ENCODE measurements around the gene FARP2.
"Not testable (repeated sequence)": the region's sequence is repeated elsewhere in the genome, so short reads cannot be mapped to it uniquely, and the experiment has no call there.

Gene FARP2

DNA sequence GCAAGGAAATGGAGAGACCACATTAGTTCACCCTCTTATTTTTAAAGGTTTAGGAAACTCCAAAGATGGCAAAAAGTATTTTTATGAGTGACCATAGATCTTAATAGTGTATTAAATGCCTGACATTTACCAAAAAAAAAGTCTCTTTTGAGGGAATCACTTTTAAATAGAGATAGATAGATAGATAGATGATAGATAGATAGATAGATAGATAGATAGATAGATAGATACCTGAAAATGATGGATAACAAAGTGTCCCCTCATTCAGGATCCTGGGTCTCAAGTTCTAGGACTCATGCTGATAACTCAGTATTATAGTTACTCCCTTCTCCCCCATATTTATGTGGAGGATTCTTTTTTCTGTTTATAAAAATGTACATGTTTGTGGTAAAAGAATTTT is 52.8 kb downstream of the FARP2 start:
- DNase-seq: no peak

DNA sequence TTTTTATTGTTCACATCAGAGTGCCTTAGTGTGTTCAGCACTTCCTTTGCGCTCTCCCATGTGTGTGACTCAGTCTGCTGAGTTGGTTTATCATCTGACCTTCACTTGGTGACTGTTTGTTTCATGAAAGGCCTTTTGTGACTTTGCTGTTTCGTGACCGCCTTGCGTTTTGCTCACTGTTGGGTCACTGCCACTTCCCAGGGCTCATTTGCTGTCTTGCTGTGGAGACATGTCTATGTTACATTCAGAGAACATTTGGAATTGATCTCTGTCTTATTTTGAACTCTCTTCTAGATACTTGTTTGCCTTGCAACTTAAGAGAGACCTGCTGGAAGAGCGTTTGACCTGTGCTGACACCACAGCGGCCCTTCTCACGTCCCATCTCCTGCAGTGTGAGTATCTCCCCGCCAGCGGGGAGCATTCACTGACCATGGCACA is 54.7 kb downstream of the FARP2 start:
- DNase-seq: peak in 47 of 56 donors; percentile 7 to 87 (median 62)

DNA sequence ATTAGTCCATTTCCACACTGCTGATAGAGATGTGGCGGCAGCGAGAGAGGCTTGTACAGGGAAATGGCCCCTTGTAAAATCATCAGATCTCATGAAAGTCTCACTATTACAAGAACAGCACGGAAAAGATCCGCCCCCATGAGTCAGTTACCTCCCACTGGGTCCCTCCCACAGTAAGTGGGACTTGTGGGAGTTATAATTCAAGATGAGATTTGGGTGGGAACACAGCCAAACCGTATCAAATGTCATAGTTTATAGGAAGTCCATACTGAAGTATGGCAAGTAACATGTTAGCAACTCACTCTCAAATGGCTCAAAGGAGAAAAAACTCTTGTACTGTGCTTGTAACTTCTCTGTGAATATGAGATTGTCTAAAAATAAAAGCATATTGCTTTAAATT is 56.1 kb downstream of the FARP2 start:
- DNase-seq: peak in 1 of 56 donors; percentile 7

DNA sequence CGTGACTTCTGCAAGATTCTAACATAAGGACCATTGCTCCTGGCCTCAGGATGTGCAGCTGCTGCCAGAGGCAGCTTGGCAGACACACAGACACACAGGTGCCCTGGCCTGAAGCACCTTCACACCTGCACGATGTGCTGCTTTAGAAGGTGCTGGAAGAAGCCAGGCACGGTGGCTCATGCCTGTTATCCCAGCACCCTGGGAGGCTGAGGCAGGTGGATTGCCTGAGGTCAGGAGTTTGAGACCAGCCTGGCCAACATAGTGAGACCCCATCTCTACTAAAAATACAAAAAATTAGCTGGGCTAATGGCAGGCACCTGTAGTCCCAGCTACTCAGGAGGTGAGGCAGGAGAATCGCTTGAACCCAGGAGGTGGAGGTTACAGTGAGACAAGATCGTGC is 57.4 kb downstream of the FARP2 start:
- not testable (repeated sequence) for DNase-seq

DNA sequence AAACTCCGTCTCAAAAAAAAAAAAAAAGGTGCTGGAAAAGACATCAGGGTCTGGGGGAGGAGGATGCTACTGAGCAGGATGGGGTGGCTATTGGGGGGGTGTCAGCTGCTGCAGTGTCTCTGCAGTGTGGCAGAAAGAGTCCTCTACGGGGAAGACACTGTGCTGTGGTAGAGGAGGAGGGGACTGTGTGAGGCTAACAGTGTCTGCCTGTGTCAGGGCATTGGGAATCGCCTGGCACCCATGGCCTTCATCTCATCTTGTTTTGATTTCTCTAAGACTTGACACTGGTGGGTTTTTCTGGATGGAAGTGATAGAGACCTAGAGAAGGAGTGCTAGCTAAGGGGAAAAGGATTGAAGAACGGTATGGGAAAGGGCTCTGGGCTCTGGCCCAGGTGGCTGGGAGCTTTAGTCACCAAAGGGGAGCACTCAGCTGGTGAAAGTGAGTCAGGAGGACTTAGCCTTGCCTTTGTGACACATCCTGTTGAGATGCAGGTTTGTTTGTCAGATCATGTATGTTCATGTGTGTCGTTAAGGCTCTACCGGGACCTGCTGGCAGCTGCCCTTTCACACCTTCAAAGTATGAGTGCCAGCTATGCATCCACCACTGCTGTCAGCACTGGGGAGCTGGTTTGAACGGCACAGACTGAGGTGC is 58.0 kb downstream of the FARP2 start:
- peak in 4 of 56 donors; percentile 5 to 23 (median 14) for DNase-seq

DNA sequence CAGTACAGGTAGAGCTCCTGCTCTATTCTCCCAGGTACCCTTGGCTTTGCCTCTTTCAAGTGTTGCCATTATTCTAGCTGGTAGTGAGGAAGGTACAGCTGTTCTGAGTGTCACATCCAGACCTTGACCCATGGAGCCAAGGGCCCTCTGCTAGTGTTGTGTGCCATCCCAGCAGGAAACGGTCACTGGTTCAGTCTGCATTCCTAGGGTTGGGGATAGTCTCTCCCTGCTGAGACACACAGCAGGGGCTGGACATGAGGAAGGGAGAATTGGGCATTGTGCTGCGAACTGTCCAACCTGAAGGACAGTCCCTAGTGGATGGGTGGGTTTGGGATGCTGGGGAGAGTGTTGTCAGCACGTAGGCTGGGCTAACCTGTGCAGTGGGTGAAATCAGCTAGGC is 59.1 kb downstream of the FARP2 start:
- DNase-seq: no peak

DNA sequence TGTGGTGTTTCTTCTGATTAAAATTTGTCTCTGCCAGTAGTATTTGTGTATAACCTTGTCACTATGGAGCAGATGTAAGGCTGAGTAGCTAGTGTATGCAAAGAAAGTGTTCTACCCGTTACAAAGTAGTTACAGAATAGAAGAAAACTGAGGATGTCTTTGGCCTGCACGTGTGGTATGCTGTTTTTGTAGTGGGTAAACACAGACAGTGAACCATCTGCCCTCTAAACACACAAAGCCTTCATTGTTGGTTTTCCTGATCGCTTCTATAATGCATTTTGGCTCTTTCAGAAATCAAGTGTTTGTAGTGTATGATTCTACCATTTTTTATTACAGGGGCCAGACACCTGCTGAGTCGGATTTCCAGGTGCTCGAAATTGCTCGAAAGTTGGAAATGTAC is 61.5 kb downstream of the FARP2 start:
- no peak for DNase-seq

DNA sequence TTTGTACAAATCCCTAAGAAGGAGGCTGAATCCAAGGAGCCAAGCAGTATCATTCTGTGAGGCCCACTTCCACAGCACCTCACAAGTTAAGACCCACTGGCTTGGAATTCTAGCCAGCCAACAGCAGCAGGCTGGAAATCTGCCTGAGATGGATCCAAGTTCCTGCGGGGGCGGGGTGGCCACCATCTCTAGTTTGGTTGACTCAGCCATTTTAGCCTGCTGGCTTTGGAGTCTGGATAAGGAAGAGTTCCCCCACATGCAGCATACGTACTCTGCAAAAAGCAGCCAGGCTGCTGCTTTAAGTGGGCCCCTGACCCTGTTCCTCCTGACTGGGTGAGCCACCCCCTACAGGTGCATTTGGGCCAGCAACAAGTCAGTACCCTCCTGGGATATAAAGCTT is 65.2 kb downstream of the FARP2 start:
- no peak for DNase-seq

DNA sequence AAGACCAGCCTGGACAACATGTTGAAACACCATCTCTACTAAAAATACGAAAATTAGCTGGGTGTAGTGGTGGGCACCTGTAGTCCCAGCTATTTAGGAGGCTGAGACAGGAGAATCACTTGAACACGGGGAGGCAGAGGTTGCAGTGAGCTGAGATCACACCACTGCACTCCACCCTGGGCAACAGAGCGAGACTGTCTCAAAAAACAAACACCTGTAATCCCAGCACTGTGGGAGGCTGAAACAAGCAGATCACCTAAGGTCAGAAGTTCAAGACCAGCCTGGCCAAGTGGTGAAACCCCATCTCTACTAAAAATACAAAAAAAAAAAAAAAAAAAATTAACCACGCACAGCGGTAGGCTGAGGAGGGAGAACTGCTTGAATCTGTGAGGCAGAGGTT is 65.9 kb downstream of the FARP2 start:
- not testable (repeated sequence) for DNase-seq

DNA sequence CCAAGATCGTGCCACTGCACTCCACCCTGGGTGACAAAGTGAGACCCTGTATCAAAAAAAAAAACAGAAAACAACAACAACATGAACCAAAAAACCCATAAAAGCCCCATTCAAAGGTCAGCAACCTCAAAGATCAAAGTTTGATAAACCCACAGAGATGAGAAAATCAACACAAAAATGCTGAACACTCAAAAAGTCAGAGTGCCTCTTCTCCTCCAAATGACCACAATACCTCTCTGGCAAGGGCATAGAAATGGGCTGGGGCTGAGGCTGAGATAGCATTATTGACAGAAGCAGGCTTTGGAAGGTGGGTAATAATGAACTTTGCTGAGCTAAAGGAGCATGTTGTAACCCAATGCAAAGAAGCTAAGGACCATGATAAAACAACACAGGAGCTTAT is 66.3 kb downstream of the FARP2 start:
- DNase-seq: no peak

DNA sequence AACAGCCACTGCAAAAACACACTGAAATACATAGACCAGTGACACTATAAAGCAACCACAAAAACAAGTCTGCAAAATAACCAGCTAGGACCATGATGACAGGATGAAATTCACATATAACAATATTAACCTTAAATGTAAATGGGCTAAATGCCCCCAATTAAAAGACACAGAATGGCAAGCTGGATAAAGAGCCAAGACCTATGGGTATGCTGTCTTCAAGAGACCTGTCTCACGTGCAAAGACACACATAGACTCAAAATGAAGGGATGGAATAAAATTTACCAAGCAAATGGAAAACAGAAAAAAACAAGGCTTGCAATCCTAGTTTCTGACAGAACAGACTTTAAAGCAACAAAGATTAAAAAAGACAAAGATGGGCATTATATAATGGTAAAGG is 67.4 kb downstream of the FARP2 start:
- not testable (repeated sequence) for DNase-seq

DNA sequence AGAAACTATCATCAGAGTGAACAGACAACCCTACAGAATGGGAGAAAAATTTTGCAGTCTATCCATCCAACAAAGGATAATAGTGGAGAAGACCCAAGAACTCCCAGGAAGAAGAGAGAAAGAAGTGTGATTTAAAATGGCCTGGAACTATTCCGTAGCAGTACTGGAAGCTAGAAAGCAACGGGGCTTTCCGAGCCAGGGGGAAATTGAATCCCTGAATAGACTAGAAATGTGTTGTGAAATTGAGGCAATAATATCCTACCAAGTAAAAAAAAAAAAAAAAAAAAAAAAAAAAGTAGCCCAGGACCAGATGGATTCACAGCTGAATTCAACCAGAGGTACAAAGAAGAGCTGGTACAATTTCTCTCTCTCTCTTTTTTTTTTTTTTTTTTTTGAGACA is 69.3 kb downstream of the FARP2 start:
- DNase-seq: no peak

DNA sequence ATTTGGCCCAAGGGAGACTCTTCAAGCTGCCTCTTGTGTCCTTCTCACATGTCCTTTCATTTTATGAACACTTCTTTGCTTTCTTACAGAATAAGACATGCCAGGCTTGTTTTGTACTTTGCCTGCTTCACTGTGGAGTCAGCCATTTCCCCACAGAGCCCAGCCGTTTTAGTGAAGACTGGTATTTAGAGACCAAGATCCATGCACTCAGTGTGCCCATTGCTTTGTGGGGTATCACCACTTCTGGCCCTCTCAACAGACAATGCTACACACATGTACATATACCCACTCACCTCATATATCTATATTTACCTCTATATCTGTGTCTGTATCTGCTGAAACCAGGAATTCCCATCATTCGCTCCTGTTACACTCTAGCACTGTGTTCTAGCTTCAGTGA is 74.1 kb downstream of the FARP2 start:
- no peak for DNase-seq

DNA sequence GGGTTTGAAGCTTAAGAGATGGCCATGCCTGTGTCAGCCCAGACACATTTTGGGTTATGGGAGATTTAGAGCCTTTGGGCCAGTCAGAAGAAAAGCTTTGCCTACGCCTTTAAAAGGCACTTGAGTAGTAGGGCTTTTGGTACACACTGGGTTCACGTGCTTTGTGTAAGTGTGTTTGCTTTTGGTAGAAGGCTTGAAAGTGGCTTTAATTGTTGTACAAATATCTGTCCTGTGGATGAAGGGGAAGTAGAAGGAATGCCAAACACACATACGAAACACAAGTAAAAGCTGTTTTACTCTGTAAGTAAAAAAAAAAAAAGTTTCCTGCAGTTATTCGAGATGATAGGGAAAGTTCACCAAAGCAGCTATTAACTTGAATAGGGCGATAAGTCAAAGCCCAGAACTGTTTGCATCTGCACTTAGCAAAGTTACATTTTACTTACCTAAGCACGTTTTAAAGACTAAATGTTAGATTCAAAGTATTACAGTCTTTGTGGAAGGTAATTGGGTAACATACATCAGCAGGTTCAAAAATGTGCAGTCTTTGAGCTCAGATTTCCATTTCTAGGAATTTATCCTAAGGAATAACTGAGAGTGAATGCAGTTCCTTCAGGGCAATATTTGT is 76.9 kb downstream of the FARP2 start:
- no peak for DNase-seq

DNA sequence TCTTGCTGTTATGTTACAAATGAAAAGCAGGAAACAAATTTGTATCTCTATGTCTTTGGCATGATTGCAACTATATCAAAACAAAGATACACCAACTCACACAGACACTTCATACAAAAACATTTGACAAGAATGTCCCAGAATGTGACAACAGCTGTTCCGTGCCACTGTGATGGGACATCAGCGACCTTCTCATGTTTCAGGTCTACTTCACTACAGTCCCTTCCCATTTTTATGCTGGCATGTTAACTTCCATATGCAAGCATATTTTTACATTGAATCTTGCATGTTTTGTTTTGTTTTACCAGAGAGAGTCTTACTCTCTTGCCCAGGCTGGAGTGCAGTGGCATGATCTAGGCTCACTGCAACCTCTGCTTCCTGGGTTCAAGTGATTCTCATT is 81.1 kb downstream of the FARP2 start:
- no peak for DNase-seq

DNA sequence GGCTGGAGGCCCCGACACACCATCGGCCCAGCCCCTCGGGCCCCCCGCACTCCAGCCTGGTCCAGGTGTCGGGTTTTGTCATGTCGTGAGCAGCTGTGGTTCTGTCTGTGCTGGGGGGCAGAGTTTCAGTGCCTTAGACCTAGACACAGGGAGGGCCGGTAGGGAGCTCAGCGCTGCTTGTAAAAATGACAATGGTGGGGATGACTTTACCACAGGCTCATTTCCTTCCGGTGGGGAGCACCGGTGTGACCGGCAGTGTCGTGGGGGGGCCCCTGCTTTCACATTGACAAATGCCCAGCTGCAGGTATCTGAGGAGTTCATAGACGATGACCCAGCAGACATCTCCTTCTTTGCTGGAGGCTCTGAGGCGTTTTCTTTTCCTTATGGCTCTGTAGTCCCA is 85.4 kb downstream of the FARP2 start:
- no peak for DNase-seq

DNA sequence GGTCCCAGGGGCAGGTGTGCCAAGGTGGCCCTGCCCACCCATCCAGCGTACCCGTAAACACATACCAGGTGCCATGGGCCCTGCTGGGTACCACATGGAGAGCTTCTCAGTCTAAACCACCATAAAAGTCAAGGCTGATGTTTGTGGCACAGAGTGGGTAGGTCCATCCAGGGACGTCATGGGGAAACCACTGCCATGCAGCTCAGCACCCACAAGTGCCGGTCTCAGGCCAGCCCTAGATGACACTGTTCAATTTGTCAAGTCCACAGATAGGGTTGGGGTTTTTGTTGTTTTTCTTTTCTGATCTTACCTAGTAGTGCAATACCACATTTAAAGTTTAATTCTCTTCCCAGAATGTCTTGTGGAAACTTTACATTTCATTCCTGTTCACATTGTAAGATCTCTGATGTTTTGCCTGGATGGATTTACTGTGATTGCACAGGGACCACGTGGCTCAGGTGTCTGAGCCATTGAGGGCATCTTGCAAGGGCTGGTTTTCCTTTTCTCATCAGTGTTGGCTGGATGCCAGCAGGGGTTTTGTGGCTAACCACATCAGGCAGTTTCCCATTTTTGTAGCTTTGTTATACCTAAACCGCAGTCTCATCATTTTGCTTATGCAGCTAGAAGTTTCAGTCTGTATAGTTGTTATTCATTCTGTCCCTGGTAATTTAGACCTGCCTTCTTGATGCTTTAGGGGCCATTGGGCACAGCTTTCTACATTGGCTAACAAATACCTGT is 87.6 kb downstream of the FARP2 start:
- no peak for DNase-seq

DNA sequence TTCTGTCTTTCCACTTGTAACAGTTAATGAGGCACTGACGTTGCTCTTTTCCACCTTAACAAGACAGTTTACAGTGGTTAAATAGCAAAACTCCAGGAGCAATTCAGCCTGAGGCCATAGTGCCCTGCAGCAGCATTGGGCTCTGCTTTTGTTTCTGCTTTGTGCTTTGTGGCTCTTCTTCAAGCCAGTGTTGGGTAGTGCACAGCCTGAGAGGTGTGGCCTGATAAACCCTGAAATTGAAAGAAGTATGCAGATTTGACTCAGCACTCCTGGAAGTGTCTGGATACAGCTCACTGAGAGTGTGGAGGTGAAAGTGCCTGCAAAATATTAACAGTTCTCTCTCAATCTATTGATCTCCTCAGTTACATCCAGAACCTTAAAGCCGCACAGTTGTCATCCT is 89.3 kb downstream of the FARP2 start:
- no peak for DNase-seq

DNA sequence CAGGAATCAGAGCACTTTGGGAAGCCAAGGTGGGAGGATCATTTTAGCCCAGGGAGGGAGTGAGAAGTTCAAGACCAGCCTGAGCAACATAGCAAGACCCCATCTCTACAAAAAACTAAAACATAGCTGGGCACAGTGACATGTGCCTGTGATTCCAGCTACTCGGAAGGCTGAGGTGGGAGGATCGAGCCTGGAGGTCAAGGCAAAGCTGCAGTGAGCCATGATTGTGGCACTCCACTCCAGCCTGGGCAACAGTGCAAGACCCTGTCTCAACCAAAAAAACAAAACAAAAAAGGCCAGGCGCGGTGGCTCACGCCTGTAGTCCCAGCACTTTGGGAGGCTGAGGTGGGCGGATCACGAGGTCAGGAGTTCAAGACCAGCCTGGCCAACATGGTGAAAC is 94.0 kb downstream of the FARP2 start:
- not testable (repeated sequence) for DNase-seq

DNA sequence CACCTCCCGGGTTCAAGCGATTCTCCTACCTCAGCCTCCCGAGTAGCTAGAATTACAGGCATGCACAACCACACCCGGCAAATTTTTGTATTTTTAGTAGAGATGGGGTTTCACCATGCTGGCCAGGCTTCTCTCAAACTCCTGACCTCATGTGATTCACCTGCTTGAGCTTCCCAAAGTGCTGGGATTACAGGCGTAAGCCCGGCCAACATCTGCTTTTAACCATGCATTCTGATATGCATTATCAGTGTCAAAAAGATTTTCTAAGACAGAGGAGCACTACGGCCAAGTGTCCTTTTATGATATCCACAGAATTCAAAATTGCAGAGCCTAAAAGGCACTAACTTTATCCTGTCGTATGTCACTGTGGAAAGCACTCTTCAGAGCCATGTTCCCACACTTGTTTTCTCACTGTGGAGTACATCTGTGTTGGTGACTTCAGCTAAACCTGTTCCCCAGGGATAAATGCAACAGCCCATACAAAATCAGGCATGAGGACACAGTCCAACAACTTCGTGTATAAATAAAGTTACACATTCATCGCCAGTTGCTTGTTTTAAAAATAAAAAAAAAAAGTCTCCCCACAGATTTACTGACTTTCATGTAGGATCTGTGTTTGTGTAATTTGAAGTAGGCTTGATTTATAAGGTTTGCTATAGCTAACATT is 95.9 kb downstream of the FARP2 start:
- DNase-seq: no peak

DNA sequence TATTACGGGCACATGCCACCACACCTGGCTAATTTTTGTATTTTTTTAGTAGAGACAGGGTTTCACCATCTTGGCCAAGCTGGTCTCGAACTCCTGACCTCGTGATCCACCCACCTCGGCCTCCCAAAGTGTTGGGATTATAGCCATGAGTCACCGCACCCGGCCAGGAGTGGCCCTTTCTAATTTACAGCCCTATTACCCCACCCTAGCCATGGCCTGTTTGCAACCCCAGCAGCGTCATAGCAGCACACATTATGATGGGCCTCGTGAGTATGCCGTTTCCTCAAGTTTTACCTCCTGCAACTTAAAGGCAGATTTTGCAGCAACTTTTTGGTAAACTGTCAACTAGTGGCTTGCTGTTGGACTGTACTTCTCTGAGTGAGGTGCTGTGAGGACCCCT is 97.8 kb downstream of the FARP2 start:
- not testable (repeated sequence) for DNase-seq

DNA sequence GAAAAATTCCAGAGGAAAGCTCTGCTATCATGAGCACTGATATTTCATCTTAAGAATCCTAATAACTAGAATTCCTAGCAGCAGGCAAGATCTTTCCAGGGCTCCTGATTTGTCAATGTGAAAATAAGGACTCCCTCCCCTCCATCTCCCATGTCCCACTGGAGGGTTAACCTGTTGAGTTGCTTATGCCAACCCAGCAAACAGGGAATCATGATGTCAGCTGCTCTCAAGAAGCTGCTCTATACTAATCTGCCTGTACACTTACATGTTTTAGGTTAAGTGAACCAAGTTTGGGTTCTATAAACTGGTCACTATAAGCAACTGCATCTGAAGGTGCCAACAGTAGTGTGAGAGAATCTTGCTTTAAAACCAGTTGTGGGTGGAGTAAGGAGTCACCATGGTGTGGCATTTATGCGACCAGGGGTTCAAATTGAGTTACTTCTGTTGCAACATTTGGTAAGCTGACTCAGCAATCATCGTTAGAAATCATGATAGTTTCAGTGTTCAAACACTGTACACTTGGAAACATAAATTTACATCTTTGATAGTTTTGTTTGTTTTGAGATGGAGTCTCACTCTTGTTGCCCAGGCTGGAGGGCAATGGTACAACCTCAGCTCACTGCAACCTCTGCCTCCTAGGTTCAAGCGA is 98.9 kb downstream of the FARP2 start:
- DNase-seq: no peak
